WTC11 (cell line): ENCODE measurements around the gene NCKAP5. TPM values are rescaled to one million over a fixed set of nuclear protein-coding genes. Genes with fewer than 3 reads are reported as not detected.

ENCODE experiments used
- ATAC-seq: fragments of 200-7000 bp; cut with Tn5 transposase; 2 replicates; pipeline ENCODE4 v1.10.0; 2021; ENCODE audit warnings: mild to moderate bottlenecking, moderate library complexity
- CTCF ChIA-PET: fragments of 300-600 bp; sonication (Branson Sonifier 250); formaldehyde crosslinking; loops from one replicate; lab custom pipeline; 2021; ENCODE audit warnings: antibody characterized with exemption; lab: Charles Lee
- POLR2A ChIA-PET: fragments of 350-600 bp; sonication (Branson Sonifier 250); formaldehyde crosslinking; loops from one replicate; lab custom pipeline; 2021; ENCODE audit warnings: antibody characterized with exemption; lab: Charles Lee
- DNase-seq: peaks from one replicate; pipeline ENCODE4 v3.0.0; 2021; ENCODE audit warnings: low spot score
- H3K27ac Mint-ChIP-seq: 2 replicates; pipeline ENCODE4 v1.8.0; 2021; ENCODE audit warnings: mixed read lengths
- H3K27me3 Mint-ChIP-seq: 2 replicates; pipeline ENCODE4 v1.8.0; 2021; ENCODE audit warnings: low read depth, mild to moderate bottlenecking, moderate library complexity, mixed read lengths
- H3K36me3 Mint-ChIP-seq: 2 replicates; pipeline ENCODE4 v1.8.0; 2021; ENCODE audit warnings: mixed read lengths
- H3K4me1 Mint-ChIP-seq: 2 replicates; pipeline ENCODE4 v1.8.0; 2022; ENCODE audit warnings: mixed read lengths
- H3K4me3 Mint-ChIP-seq: 2 replicates; pipeline ENCODE4 v1.8.0; 2021; ENCODE audit warnings: mild to moderate bottlenecking, moderate library complexity, mixed read lengths
- H3K9me3 Mint-ChIP-seq: 2 replicates; pipeline ENCODE4 v1.8.0; 2021; ENCODE audit warnings: mixed read lengths
- CREB1 ChIP-seq: sonication (generic); formaldehyde crosslinking; IDR thresholded peaks from 2 replicates; pipeline ENCODE4 v1.8.0; 2023; ENCODE audit warnings: mild to moderate bottlenecking, missing genetic modification reagents
- E2F1 ChIP-seq: sonication (generic); formaldehyde crosslinking; IDR thresholded peaks from 2 replicates; pipeline ENCODE4 v1.8.0; 2022; ENCODE audit warnings: mild to moderate bottlenecking, missing genetic modification reagents
- E2F4 ChIP-seq: sonication (generic); formaldehyde crosslinking; IDR thresholded peaks from 2 replicates; pipeline ENCODE4 v1.8.1; 2022; ENCODE audit warnings: low read depth, mild to moderate bottlenecking, moderate library complexity, missing genetic modification reagents, borderline replicate concordance
- FOXP1 ChIP-seq: sonication (generic); formaldehyde crosslinking; IDR thresholded peaks from 2 replicates; pipeline ENCODE4 v1.8.0; 2022; ENCODE audit warnings: missing genetic modification reagents, mild to moderate bottlenecking, moderate library complexity, borderline replicate concordance
- GRHL2 ChIP-seq: fragments of 250-450 bp; sonication (Bioruptor Pico); IDR thresholded peaks from 2 replicates; pipeline ENCODE4 v1.8.0; 2022; ENCODE audit warnings: mild to moderate bottlenecking, moderate library complexity; ENCODE audit not compliant: insufficient replicate concordance, severe bottlenecking
- HMGA2 ChIP-seq: fragments of 250-450 bp; sonication (Bioruptor Pico); IDR thresholded peaks from 2 replicates; pipeline ENCODE4 v1.4.0; 2021; ENCODE audit warnings: mild to moderate bottlenecking, moderate library complexity
- IRF2 ChIP-seq: sonication (generic); formaldehyde crosslinking; IDR thresholded peaks from 2 replicates; pipeline ENCODE4 v1.8.0; 2022; ENCODE audit warnings: low read depth, missing genetic modification reagents, borderline replicate concordance
- MXD4 ChIP-seq: fragments of 250-450 bp; sonication (Bioruptor Pico); IDR thresholded peaks from 2 replicates; pipeline ENCODE4 v1.8.0; 2021; ENCODE audit warnings: mild to moderate bottlenecking, moderate library complexity, borderline replicate concordance
- NFATC4 ChIP-seq: fragments of 250-450 bp; sonication (Bioruptor Pico); IDR thresholded peaks from 2 replicates; pipeline ENCODE4 v1.9.0; 2021; ENCODE audit warnings: mild to moderate bottlenecking
- NFE2L1 ChIP-seq: sonication (generic); formaldehyde crosslinking; IDR thresholded peaks from 2 replicates; pipeline ENCODE4 v1.8.1; 2023; ENCODE audit warnings: missing genetic modification reagents
- NFYB ChIP-seq: sonication (generic); formaldehyde crosslinking; conservative IDR thresholded peaks from 2 replicates; pipeline ENCODE4 v1.8.0; 2022; ENCODE audit warnings: low read depth, missing genetic modification reagents
- OVOL2 ChIP-seq: fragments of 250-450 bp; sonication (Bioruptor Pico); IDR thresholded peaks from 2 replicates; pipeline ENCODE4 v1.9.0; 2021; ENCODE audit warnings: mild to moderate bottlenecking, borderline replicate concordance
- PRRX2 ChIP-seq: fragments of 250-450 bp; sonication (Bioruptor Pico); IDR thresholded peaks from 2 replicates; pipeline ENCODE4 v1.8.0; 2021; ENCODE audit warnings: mild to moderate bottlenecking
- RELA ChIP-seq: sonication (generic); formaldehyde crosslinking; IDR thresholded peaks from 2 replicates; pipeline ENCODE4 v1.8.1; 2022; ENCODE audit warnings: missing genetic modification reagents, mild to moderate bottlenecking, borderline replicate concordance
- SOX15 ChIP-seq: fragments of 250-450 bp; sonication (Bioruptor Pico); IDR thresholded peaks from 2 replicates; pipeline ENCODE4 v1.9.0; 2021; ENCODE audit warnings: mild to moderate bottlenecking
- SP1 ChIP-seq: sonication (generic); formaldehyde crosslinking; conservative IDR thresholded peaks from 2 replicates; pipeline ENCODE4 v1.8.1; 2022; ENCODE audit warnings: missing genetic modification reagents
- ZBTB21 ChIP-seq: sonication (generic); formaldehyde crosslinking; IDR thresholded peaks from 2 replicates; pipeline ENCODE4 v1.8.1; 2023; ENCODE audit warnings: mild to moderate bottlenecking, missing genetic modification reagents, borderline replicate concordance
- ZNF138 ChIP-seq: sonication (generic); formaldehyde crosslinking; conservative IDR thresholded peaks from 2 replicates; pipeline ENCODE4 v1.8.1; 2022; ENCODE audit warnings: mild to moderate bottlenecking, moderate library complexity, missing genetic modification reagents
- total RNA-seq: library from RNA; stranded (reverse); gene quantifications from 3 replicates; pipeline ENCODE4 v1.2.3, GENCODE V29; 2021
- TF ChIP-seq, protein P1 (sequence below): sonication (generic); formaldehyde crosslinking; IDR thresholded peaks from 2 replicates; pipeline ENCODE4 v1.8.1; 2023; ENCODE audit warnings: mild to moderate bottlenecking, missing genetic modification reagents
- TF ChIP-seq, protein P2 (sequence below): fragments of 250-450 bp; sonication (Bioruptor Pico); IDR thresholded peaks from 2 replicates; pipeline ENCODE4 v1.8.0; 2021; ENCODE audit warnings: mild to moderate bottlenecking
- TF ChIP-seq, protein P3 (sequence below): sonication (generic); formaldehyde crosslinking; IDR thresholded peaks from 2 replicates; pipeline ENCODE4 v1.8.0; 2022; ENCODE audit warnings: mild to moderate bottlenecking, missing genetic modification reagents
- TF ChIP-seq, protein P4 (sequence below): sonication (generic); formaldehyde crosslinking; IDR thresholded peaks from 2 replicates; pipeline ENCODE4 v1.8.0; 2023; ENCODE audit warnings: mild to moderate bottlenecking, missing genetic modification reagents

The NCKAP5 gene
- total RNA-seq, 1 experiment from 2014 or later = 0.55 TPM

GRCh38 chr2:132736059-132736458 is 832.2 kb downstream of the NCKAP5 start (continued):
- TF ChIP-seq MXD4 (no peak), IRF2 (CRISPR knock-in tag) (no peak), NFYB (CRISPR knock-in tag) (no peak), NFE2L1 (CRISPR knock-in tag) (no peak), RELA (CRISPR knock-in tag) (no peak), FOXP1 (CRISPR knock-in tag) (no peak), GRHL2 (CRISPR knock-in tag) (no peak), ZBTB21 (CRISPR knock-in tag) (no peak)
- TF ChIP-seq, protein P1, sequence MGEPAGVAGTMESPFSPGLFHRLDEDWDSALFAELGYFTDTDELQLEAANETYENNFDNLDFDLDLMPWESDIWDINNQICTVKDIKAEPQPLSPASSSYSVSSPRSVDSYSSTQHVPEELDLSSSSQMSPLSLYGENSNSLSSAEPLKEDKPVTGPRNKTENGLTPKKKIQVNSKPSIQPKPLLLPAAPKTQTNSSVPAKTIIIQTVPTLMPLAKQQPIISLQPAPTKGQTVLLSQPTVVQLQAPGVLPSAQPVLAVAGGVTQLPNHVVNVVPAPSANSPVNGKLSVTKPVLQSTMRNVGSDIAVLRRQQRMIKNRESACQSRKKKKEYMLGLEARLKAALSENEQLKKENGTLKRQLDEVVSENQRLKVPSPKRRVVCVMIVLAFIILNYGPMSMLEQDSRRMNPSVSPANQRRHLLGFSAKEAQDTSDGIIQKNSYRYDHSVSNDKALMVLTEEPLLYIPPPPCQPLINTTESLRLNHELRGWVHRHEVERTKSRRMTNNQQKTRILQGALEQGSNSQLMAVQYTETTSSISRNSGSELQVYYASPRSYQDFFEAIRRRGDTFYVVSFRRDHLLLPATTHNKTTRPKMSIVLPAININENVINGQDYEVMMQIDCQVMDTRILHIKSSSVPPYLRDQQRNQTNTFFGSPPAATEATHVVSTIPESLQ (CRISPR knock-in tag) = no peak

DNA sequence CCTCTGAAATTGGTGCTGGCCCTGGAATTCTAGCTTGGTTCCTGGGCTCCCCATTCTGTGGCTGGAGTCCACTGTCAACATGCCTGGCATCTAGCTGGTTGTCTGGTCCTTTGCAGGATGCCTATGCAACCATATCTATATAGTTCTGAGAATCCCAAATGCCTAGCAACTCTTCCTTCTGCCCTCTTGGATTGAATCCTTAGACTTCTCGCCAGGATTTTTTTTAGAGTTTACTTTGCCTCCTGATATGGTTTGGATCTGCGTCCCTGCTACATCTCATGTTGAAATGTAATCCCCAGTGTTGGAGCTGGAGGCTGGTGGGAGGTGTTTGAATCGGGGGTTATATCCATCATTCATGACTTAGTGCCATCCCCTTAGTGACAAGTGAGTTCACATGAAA is 833.3 kb downstream of the NCKAP5 start:
- Mint-ChIP-seq H3K36me3 (no peaks in the 10 kb centered on the region), H3K4me1 (no peaks in the 10 kb centered on the region), H3K27ac (no peak overlapping the region), H3K9me3 (no peaks in the 10 kb centered on the region), H3K4me3 (no peak overlapping the region), H3K27me3 (no peaks in the 10 kb centered on the region)
- ChIA-PET POLR2A (no interaction called here), CTCF (interaction anchor here (0.8 kb wide), 1 partner anchor 386 kb away, joined by 3 read pairs; no protein-coding TSS in a partner anchor)
- no peak for DNase-seq
- TF ChIP-seq, protein P2, sequence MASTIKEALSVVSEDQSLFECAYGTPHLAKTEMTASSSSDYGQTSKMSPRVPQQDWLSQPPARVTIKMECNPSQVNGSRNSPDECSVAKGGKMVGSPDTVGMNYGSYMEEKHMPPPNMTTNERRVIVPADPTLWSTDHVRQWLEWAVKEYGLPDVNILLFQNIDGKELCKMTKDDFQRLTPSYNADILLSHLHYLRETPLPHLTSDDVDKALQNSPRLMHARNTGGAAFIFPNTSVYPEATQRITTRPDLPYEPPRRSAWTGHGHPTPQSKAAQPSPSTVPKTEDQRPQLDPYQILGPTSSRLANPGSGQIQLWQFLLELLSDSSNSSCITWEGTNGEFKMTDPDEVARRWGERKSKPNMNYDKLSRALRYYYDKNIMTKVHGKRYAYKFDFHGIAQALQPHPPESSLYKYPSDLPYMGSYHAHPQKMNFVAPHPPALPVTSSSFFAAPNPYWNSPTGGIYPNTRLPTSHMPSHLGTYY (CRISPR knock-in tag) = no peak
- no peak for ATAC-seq

- CTCF ChIA-PET = no interaction called here
- Mint-ChIP-seq H3K4me3 (no peak overlapping the region), H3K27ac (no peak overlapping the region), H3K4me1 (no peaks in the 10 kb centered on the region), H3K9me3 (no peaks in the 10 kb centered on the region), H3K27me3 (no peaks in the 10 kb centered on the region), H3K36me3 (no peaks in the 10 kb centered on the region)
- no peak for TF ChIP-seq PRRX2 (CRISPR knock-in tag)
- TF ChIP-seq E2F1 (CRISPR knock-in tag) = no peak
- no peak for TF ChIP-seq SP1 (CRISPR knock-in tag)
- no peak for TF ChIP-seq NFATC4 (CRISPR knock-in tag)
- TF ChIP-seq, protein P1 (CRISPR knock-in tag) = no peak
- TF ChIP-seq, protein P2 (CRISPR knock-in tag) = no peak
- no peak for TF ChIP-seq NFYB (CRISPR knock-in tag)
- TF ChIP-seq HMGA2 (CRISPR knock-in tag) = no peak
- TF ChIP-seq, protein P3, sequence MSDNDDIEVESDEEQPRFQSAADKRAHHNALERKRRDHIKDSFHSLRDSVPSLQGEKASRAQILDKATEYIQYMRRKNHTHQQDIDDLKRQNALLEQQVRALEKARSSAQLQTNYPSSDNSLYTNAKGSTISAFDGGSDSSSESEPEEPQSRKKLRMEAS (CRISPR knock-in tag) = no peak
- no peak for TF ChIP-seq ZNF138
- no peak for TF ChIP-seq OVOL2 (CRISPR knock-in tag)
- no peak for TF ChIP-seq SOX15 (CRISPR knock-in tag)
- TF ChIP-seq E2F4 (CRISPR knock-in tag) = no peak
- TF ChIP-seq, protein P4, sequence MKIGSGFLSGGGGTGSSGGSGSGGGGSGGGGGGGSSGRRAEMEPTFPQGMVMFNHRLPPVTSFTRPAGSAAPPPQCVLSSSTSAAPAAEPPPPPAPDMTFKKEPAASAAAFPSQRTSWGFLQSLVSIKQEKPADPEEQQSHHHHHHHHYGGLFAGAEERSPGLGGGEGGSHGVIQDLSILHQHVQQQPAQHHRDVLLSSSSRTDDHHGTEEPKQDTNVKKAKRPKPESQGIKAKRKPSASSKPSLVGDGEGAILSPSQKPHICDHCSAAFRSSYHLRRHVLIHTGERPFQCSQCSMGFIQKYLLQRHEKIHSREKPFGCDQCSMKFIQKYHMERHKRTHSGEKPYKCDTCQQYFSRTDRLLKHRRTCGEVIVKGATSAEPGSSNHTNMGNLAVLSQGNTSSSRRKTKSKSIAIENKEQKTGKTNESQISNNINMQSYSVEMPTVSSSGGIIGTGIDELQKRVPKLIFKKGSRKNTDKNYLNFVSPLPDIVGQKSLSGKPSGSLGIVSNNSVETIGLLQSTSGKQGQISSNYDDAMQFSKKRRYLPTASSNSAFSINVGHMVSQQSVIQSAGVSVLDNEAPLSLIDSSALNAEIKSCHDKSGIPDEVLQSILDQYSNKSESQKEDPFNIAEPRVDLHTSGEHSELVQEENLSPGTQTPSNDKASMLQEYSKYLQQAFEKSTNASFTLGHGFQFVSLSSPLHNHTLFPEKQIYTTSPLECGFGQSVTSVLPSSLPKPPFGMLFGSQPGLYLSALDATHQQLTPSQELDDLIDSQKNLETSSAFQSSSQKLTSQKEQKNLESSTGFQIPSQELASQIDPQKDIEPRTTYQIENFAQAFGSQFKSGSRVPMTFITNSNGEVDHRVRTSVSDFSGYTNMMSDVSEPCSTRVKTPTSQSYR = no peak
- TF ChIP-seq CREB1 (CRISPR knock-in tag) = no peak
- POLR2A ChIA-PET = no interaction called here
- ATAC-seq = no peak
- no peak for DNase-seq
Observed at GRCh38 chr2:132733094-132733493, 835.2 kb downstream of the NCKAP5 start.
